ENCODE data around the gene AOPEP. TPM values are rescaled to one million over a fixed set of nuclear protein-coding genes. Genes with fewer than 3 reads are reported as not detected.
A peak's percentile ranks its signal among the peaks of the same experiment; 100 is the strongest.

The AOPEP gene
- total RNA-seq, 1 experiment from 2014 or later, result 32.4 TPM

GRCh38 chr9:95127249-95128176 is 401.0 kb downstream of the AOPEP start:
- Mint-ChIP-seq H3K36me3 (ENCODE audit: insufficient read depth, unreplicated experiment) (peaks cover 8% of the 10 kb centered on the region), H3K9me3 (ENCODE audit: unreplicated experiment) (no peaks in the 10 kb centered on the region), H3K4me1 (ENCODE audit: insufficient read depth, unreplicated experiment) (peaks cover 5% of the 10 kb centered on the region), H3K27ac (ENCODE audit: low read depth, unreplicated experiment) (no peak overlapping the region), H3K4me3 (ENCODE audit: unreplicated experiment) (no peak overlapping the region), H3K27me3 (ENCODE audit: insufficient read depth, unreplicated experiment) (no peaks in the 10 kb centered on the region)
- peak; percentile 81 for DNase-seq (ENCODE audit: unreplicated experiment)
- POLR2A ChIA-PET, result interaction anchor here (0.6 to 5.6 kb wide), 7 partner anchors 10 to 447 kb away, joined by 3 to 31 read pairs (median 4); no protein-coding TSS in a partner anchor
- TF ChIP-seq CTCF (IDR thresholded peaks at IDR 0.05; ENCODE audit: unreplicated experiment), result peak; percentile 97
- no TSS peak for BruUV-seq (replicated peaks)
- CTCF ChIA-PET, result interaction anchor here (0.6 to 11.4 kb wide), 48 partner anchors 9 to 1092 kb away, joined by 3 to 457 read pairs (median 4); no protein-coding TSS in a partner anchor
- intact Hi-C loops (cut with micrococcal nuclease), result loop anchor here (1.0 kb wide), 3 partner anchors 344 to 458 kb away; no protein-coding TSS in a partner anchor

- TF ChIP-seq CTCF (IDR thresholded peaks at IDR 0.05; ENCODE audit: unreplicated experiment), result no peak
- ChIA-PET POLR2A (interaction anchor here (1.0 to 5.6 kb wide), 3 partner anchors 120 to 447 kb away, joined by 3 to 31 read pairs (median 5); no protein-coding TSS in a partner anchor), CTCF (interaction anchor here (0.6 to 11.4 kb wide), 42 partner anchors 9 to 1092 kb away, joined by 3 to 457 read pairs (median 4); no protein-coding TSS in a partner anchor)
- Mint-ChIP-seq H3K4me3 (ENCODE audit: unreplicated experiment) (no peak overlapping the region), H3K4me1 (ENCODE audit: insufficient read depth, unreplicated experiment) (peaks cover 5% of the 10 kb centered on the region), H3K36me3 (ENCODE audit: insufficient read depth, unreplicated experiment) (peaks cover 8% of the 10 kb centered on the region), H3K27me3 (ENCODE audit: insufficient read depth, unreplicated experiment) (no peaks in the 10 kb centered on the region), H3K27ac (ENCODE audit: low read depth, unreplicated experiment) (no peak overlapping the region), H3K9me3 (ENCODE audit: unreplicated experiment) (no peaks in the 10 kb centered on the region)
- no peak for DNase-seq (ENCODE audit: unreplicated experiment)
- intact Hi-C loops (cut with micrococcal nuclease), result no loop called here
- BruUV-seq (replicated peaks), result no TSS peak
These were observed 401.7 kb downstream of the AOPEP start for GRCh38 chr9:95128177-95128524.

- no peak for DNase-seq (ENCODE audit: unreplicated experiment)
- TF ChIP-seq CTCF (IDR thresholded peaks at IDR 0.05; ENCODE audit: unreplicated experiment), result no peak
- Mint-ChIP-seq H3K36me3 (ENCODE audit: insufficient read depth, unreplicated experiment) (peaks cover 3% of the 10 kb centered on the region), H3K4me1 (ENCODE audit: insufficient read depth, unreplicated experiment) (peaks cover 5% of the 10 kb centered on the region), H3K9me3 (ENCODE audit: unreplicated experiment) (no peaks in the 10 kb centered on the region), H3K4me3 (ENCODE audit: unreplicated experiment) (no peak overlapping the region), H3K27me3 (ENCODE audit: insufficient read depth, unreplicated experiment) (no peaks in the 10 kb centered on the region), H3K27ac (ENCODE audit: low read depth, unreplicated experiment) (no peak overlapping the region)
- intact Hi-C loops (cut with micrococcal nuclease), result no loop called here
- BruUV-seq (replicated peaks), result no TSS peak
- CTCF ChIA-PET, result interaction anchor here (0.6 to 11.4 kb wide), 22 partner anchors 9 to 1509 kb away, joined by 3 to 457 read pairs (median 4); no protein-coding TSS in a partner anchor
- POLR2A ChIA-PET, result interaction anchor here (0.7 to 5.6 kb wide), 4 partner anchors 82 to 449 kb away, joined by 3 to 31 read pairs (median 3); no protein-coding TSS in a partner anchor
These were observed 403.2 kb downstream of the AOPEP start for GRCh38 chr9:95129476-95130291.

Data from MCF 10A (cell line).